ENCODE measurements around the gene RNF13. TPM values are rescaled to one million over a fixed set of nuclear protein-coding genes. Genes with fewer than 3 reads are reported as not detected.

Gene RNF13
- total and polyA plus RNA-seq, 2 donors (not counting 3 experiments of a cell fraction or from before 2014, with no cell fraction given) = 16.4 to 27.1 TPM

GRCh38 chr3:149872589-149872988 lies 59.6 kb downstream of the RNF13 start:
- Histone ChIP-seq H3K9ac (replicated peaks; ENCODE audit: extremely low read depth, insufficient read depth, low read length) (no peak overlapping the region), H3K79me2 (ENCODE audit: control insufficient read depth, insufficient read depth, low read length) (no peaks in the 10 kb centered on the region), H3K27ac (ENCODE audit: insufficient read depth, low read depth, low read length) (no peak overlapping the region), H3K4me1 (ENCODE audit: control insufficient read depth, extremely low read depth, insufficient read depth, low read length) (no peaks in the 10 kb centered on the region), H3K36me3 (ENCODE audit: control insufficient read depth in 2 of 2, extremely low read depth in 1 of 2, insufficient read depth in 2 of 2, low read length in 2 of 2) (no peaks in the 10 kb centered on the region), H2AFZ (ENCODE audit: low read depth, low read length) (no peak overlapping the region), H3K9me3 (replicated peaks; ENCODE audit: control insufficient read depth, insufficient read depth, low read length) (no peaks in the 10 kb centered on the region), H4K20me1 (replicated peaks; ENCODE audit: control insufficient read depth, extremely low read depth, insufficient read depth, low read length) (no peaks in the 10 kb centered on the region), H3K9me1 (replicated peaks; ENCODE audit: control insufficient read depth, extremely low read depth, insufficient read depth, low read length) (no peaks in the 10 kb centered on the region), H3K4me3 (replicated peaks in 1 of 3; ENCODE audit: insufficient read depth in 1 of 3, low read depth in 1 of 3, low read length in 3 of 3) (no peak overlapping the region), H3K27me3 (ENCODE audit: control insufficient read depth in 2 of 2, insufficient read depth in 2 of 2, low read length in 2 of 2) (no peaks in the 10 kb centered on the region), H3K4me2 (ENCODE audit: insufficient read depth, low read length) (no peak overlapping the region)
- intact Hi-C loops (cut with micrococcal nuclease) = no loop called here
- POLR2A ChIA-PET = no interaction called here
- BruUV-seq (replicated peaks) = no TSS peak
- CTCF ChIA-PET = no interaction called here
- no peak for DNase-seq (ENCODE audit: low read depth, low spot score)
- dilution Hi-C loops (cut with MboI; ENCODE audit: extremely low pct_ligation_motif_present, low sequenced_read_pairs) = no loop called here
- no peak for FAIRE-seq
- TF ChIP-seq MAX (IDR thresholded peaks at IDR 0.05; ENCODE audit: insufficient read depth, insufficient read length) (no peak), FOS (IDR thresholded peaks at IDR 0.05; ENCODE audit: borderline replicate concordance, insufficient read depth, low read length) (no peak), POLR2A (IDR thresholded peaks at IDR 0.05; ENCODE audit: low read depth, low read length) (no peak), EZH2 (IDR thresholded peaks at IDR 0.05; ENCODE audit: borderline replicate concordance, low read depth, low read length, severe bottlenecking) (no peak), JUN (IDR thresholded peaks at IDR 0.05; ENCODE audit: borderline replicate concordance, insufficient read depth, insufficient read length, low read depth) (no peak), CTCF (IDR thresholded peaks at IDR 0.05; ENCODE audit: extremely low read depth in 1 of 2, insufficient read depth in 1 of 2, low read depth in 1 of 2, low read length in 2 of 2) (no peak), MYC (IDR thresholded peaks at IDR 0.05; ENCODE audit: low read depth, low read length) (no peak), GATA2 (IDR thresholded peaks at IDR 0.05; ENCODE audit: insufficient read depth, insufficient read length, low read depth, low read length) (no peak), POLR2AphosphoS5 (IDR thresholded peaks at IDR 0.05; ENCODE audit: insufficient read depth, low read depth, low read length) (no peak)

All from endothelial cell of umbilical vein (primary cell).